ENCODE measurements around the gene UQCRH. TPM values are rescaled to one million over a fixed set of nuclear protein-coding genes. Genes with fewer than 3 reads are reported as not detected.
"Not testable (repeated sequence)": the region's sequence is repeated elsewhere in the genome, so short reads cannot be mapped to it uniquely, and the experiment has no call there.

UQCRH gene
- total RNA-seq, 4 donors from 2014 or later = 122 to 367 (median 267) TPM

- H3K4me1 ChIP-seq = peaks cover 0 to 14% of the 10 kb centered on the region in 2 donors
- no peak overlapping the region for H3K4me3 ChIP-seq (replicated peaks in 1 of 3)
- TF ChIP-seq CTCF (IDR thresholded peaks at IDR 0.05) (no peak), POLR2A (IDR thresholded peaks at IDR 0.05) (no peak)
- H3K36me3 ChIP-seq = peaks cover 21 to 24% of the 10 kb centered on the region in 2 donors
- H3K9me3 ChIP-seq = no peaks in the 10 kb centered on the region
- intact Hi-C loops (cut with DNase I) = loop anchor here (5.0 kb wide), 1 partner anchor 41 kb away; the partner anchor contains the start of genes LRRC41 and UQCRH
- H3K27me3 ChIP-seq = no peaks in the 10 kb centered on the region
- H3K27ac ChIP-seq = no peak overlapping the region
- DNase-seq = no peak
- WGBS, 2 donors = 90 to 91% methylated on average over 4 of the region's 4 CpGs
Measured at GRCh38 chr1:46343351-46343695, 39.8 kb downstream of the UQCRH start.

GRCh38 chr1:46343705-46344104, 40.2 kb downstream of the UQCRH start:
- intact Hi-C loops (cut with DNase I) = loop anchor here (5.0 kb wide), 1 partner anchor 41 kb away; the partner anchor contains the start of genes LRRC41 and UQCRH
- Histone ChIP-seq H3K4me1 (peaks cover 0 to 14% of the 10 kb centered on the region in 2 donors), H3K27ac (no peak overlapping the region), H3K36me3 (peaks cover 21 to 24% of the 10 kb centered on the region in 2 donors), H3K9me3 (no peaks in the 10 kb centered on the region), H3K4me3 (replicated peaks in 1 of 3) (no peak overlapping the region), H3K27me3 (no peaks in the 10 kb centered on the region)
- TF ChIP-seq POLR2A (IDR thresholded peaks at IDR 0.05) (no peak), CTCF (IDR thresholded peaks at IDR 0.05) (no peak)
- no peak for DNase-seq
- 90 to 93% methylated on average over 4 of the region's 4 CpGs for WGBS, 2 donors

- WGBS, 2 donors = 90 to 97% methylated on average over 3 of the region's 3 CpGs
- intact Hi-C loops (cut with DNase I) = loop anchor here (5.0 kb wide), 1 partner anchor 42 kb away; the partner anchor contains the start of genes LRRC41 and UQCRH
- H3K27me3 ChIP-seq = no peaks in the 10 kb centered on the region
- no peak overlapping the region for H3K27ac ChIP-seq
- H3K4me1 ChIP-seq = peaks cover 0 to 14% of the 10 kb centered on the region in 2 donors
- H3K4me3 ChIP-seq (replicated peaks in 1 of 3) = no peak overlapping the region
- H3K9me3 ChIP-seq = no peaks in the 10 kb centered on the region
- TF ChIP-seq CTCF (IDR thresholded peaks at IDR 0.05) = no peak
- no peak for DNase-seq
- peaks cover 24% of the 10 kb centered on the region in 2 donors for H3K36me3 ChIP-seq
Measured at GRCh38 chr1:46344481-46344880, 41.0 kb downstream of the UQCRH start.

- Histone ChIP-seq H3K4me1 (peaks cover 0 to 14% of the 10 kb centered on the region in 2 donors), H3K27me3 (no peaks in the 10 kb centered on the region), H3K27ac (no peak overlapping the region), H3K36me3 (peaks cover 24 to 27% of the 10 kb centered on the region in 2 donors), H3K9me3 (no peaks in the 10 kb centered on the region), H3K4me3 (replicated peaks in 1 of 3) (no peak overlapping the region)
- intact Hi-C loops (cut with DNase I) = no loop called here
- TF ChIP-seq CTCF (IDR thresholded peaks at IDR 0.05) (no peak), POLR2A (IDR thresholded peaks at IDR 0.05) (no peak)
- no peak for DNase-seq
Measured at GRCh38 chr1:46345281-46345680, 41.8 kb downstream of the UQCRH start.

DNA sequence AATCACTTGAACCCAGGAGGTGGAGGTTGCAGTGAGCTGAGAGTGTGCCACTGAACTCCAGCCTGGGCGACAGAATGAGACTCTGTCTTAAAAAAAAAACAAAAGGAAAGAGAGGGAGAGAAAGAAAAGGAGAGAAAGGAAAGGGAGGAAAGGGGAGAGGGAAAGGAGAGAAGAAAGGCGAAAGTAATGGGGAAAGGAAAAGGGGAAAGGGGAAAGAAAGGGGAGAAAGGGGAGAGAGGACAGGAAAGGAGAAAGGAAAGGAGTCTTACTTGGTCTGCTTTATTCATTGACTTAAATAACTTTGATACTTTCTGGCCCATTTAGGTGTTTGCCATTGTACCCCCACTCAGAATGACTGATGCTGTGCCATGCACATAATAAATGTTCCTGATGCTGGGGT, 48.9 kb downstream of the UQCRH start:
- intact Hi-C loops (cut with DNase I) = no loop called here

GRCh38 chr1:46355920-46356319, 52.4 kb downstream of the UQCRH start:
- not testable (repeated sequence) for H3K27ac ChIP-seq

More for the DNA sequence above, 48.9 kb downstream of the UQCRH start:
- Histone ChIP-seq H3K4me1 (peaks cover 0 to 7% of the 10 kb centered on the region in 2 donors), H3K4me3 (replicated peaks in 1 of 3) (no peak overlapping the region), H3K27me3 (no peaks in the 10 kb centered on the region), H3K27ac (no peak overlapping the region), H3K9me3 (no peaks in the 10 kb centered on the region), H3K36me3 (peaks cover 37 to 43% of the 10 kb centered on the region in 2 donors)
- DNase-seq = no peak
- TF ChIP-seq POLR2A (IDR thresholded peaks at IDR 0.05) (no peak), CTCF (IDR thresholded peaks at IDR 0.05) (no peak)
- 91 to 96% methylated on average over 2 of the region's 2 CpGs for WGBS, 2 donors

More at GRCh38 chr1:46355920-46356319, 52.4 kb downstream of the UQCRH start:
- DNase-seq; H3K9me3 ChIP-seq; intact Hi-C loops (cut with DNase I); H3K4me3 ChIP-seq (replicated peaks in 1 of 3); H3K27me3 ChIP-seq; H3K4me1 ChIP-seq: not testable (repeated sequence)
- peaks cover 42 to 53% of the 10 kb centered on the region in 2 donors for H3K36me3 ChIP-seq
- WGBS, 2 donors = 97 to 100% methylated on average over 5 of the region's 5 CpGs
